Suppressor macrophage treated with lipopolysaccharide for 1 hour (primary cell): ENCODE data around the gene CPAMD8.
"Not testable (repeated sequence)": the region's sequence is repeated elsewhere in the genome, so short reads cannot be mapped to it uniquely, and the experiment has no call there.

Source experiments
- DNase-seq, 3 donors: peaks; one replicate each; pipeline ENCODE4 v3.0.0-alpha.2; 2020 to 2022

Gene CPAMD8

GRCh38 chr19:16890461-16891184 lies 136.0 kb downstream of the CPAMD8 start:
- no peak for DNase-seq

- no peak for DNase-seq
These were observed 136.6 kb downstream of the CPAMD8 start for GRCh38 chr19:16889883-16890460.

GRCh38 chr19:16889366-16889882 lies 137.2 kb downstream of the CPAMD8 start:
- no peak for DNase-seq

- DNase-seq, result peak; percentile 44 to 63 (median 62)
These were observed 137.8 kb downstream of the CPAMD8 start, which contains the start of gene F2RL3 for GRCh38 chr19:16888629-16889365. F2RL3 (plus strand) TSS chr19:16888999; CDS start chr19:16889190, 191 bp downstream.

- DNase-seq, result no peak
These were observed 139.0 kb downstream of the CPAMD8 start for GRCh38 chr19:16887353-16888265.

GRCh38 chr19:16886305-16886880 lies 140.2 kb downstream of the CPAMD8 start:
- DNase-seq, result no peak

GRCh38 chr19:16885166-16885565 lies 141.4 kb downstream of the CPAMD8 start:
- DNase-seq, result no peak

- DNase-seq, result no peak
These were observed 143.1 kb downstream of the CPAMD8 start for GRCh38 chr19:16883522-16883921.

- DNase-seq, result no peak
These were observed 144.5 kb downstream of the CPAMD8 start for GRCh38 chr19:16882146-16882545.

- DNase-seq, result no peak
These were observed 145.6 kb downstream of the CPAMD8 start for GRCh38 chr19:16880884-16881554.

- DNase-seq, result no peak
These were observed 148.2 kb downstream of the CPAMD8 start for GRCh38 chr19:16878181-16878965.

GRCh38 chr19:16877581-16877980 lies 149.0 kb downstream of the CPAMD8 start:
- DNase-seq, result no peak

- no peak for DNase-seq
These were observed 149.7 kb downstream of the CPAMD8 start for GRCh38 chr19:16876904-16877361.

GRCh38 chr19:16875584-16876555 lies 150.7 kb downstream of the CPAMD8 start:
- no peak for DNase-seq

GRCh38 chr19:16874978-16875299 lies 151.7 kb downstream of the CPAMD8 start:
- DNase-seq, result not testable (repeated sequence)

GRCh38 chr19:16874250-16874977 lies 152.2 kb downstream of the CPAMD8 start:
- DNase-seq, result no peak

- no peak for DNase-seq
These were observed 153.0 kb downstream of the CPAMD8 start for GRCh38 chr19:16873594-16873993.

GRCh38 chr19:16872728-16873127 lies 153.9 kb downstream of the CPAMD8 start:
- DNase-seq, result no peak

- DNase-seq, result no peak
These were observed 154.7 kb downstream of the CPAMD8 start for GRCh38 chr19:16871871-16872270.
